ENCODE data around the gene FYCO1. TPM values are rescaled to one million over a fixed set of nuclear protein-coding genes. Genes with fewer than 3 reads are reported as not detected.
A peak's percentile ranks its signal among the peaks of the same experiment; 100 is the strongest.

Gene FYCO1
- total and polyA plus RNA-seq, 10 of the 15 experiments (the other 5 are each of a cell fraction or from before 2014, with no cell fraction given), result 1.5 to 8.4 (median 6.5) TPM

DNA sequence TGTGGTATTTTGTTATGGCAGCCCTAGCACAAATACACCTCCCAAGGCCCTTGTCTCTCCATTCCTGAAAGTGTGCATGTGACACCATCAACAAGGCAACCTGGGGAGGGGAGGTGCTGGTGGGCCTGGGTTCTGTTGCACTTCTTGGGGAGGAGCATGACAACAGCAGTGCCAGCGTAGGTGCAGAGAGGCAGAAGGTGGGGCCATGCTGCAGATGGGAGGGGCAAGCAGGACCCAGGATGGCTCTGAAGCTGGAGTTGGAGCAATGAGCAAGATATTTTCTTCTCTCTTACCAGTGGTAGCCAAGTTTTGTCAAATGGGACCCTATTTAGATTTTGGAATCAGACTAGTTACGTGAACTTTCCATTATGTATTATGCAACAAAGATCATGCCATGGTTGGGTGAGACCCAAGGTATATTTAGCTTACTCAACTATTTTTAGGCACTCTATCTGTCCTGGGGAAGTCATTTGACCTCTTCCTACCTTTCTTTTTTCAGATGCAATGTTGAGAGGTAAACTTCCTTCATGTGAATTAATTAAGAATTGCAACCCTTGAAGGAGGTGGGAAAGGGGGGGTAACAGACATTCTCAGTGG lies 3.4 kb downstream of the FYCO1 start:
- no peaks in the 10 kb centered on the region for H3K36me3 ChIP-seq (ENCODE audit: control insufficient read depth in 2 of 2, insufficient read depth in 2 of 2, low read length in 1 of 2)
- BruUV-seq (replicated peaks), result no TSS peak
- ChIA-PET CTCF (interaction anchor here (0.6 to 5.2 kb wide), 3 partner anchors 33 to 85 kb away, joined by 3 to 40 read pairs (median 23); no protein-coding TSS in a partner anchor), RAD21 (ENCODE audit: unreplicated experiment) (interaction anchor here (0.7 to 5.0 kb wide), 7 partner anchors 12 to 85 kb away, joined by 3 to 32 read pairs (median 6); no protein-coding TSS in a partner anchor), SMC1A (ENCODE audit: uncharacterized antibody, unreplicated experiment) (interaction anchor here (0.7 to 5.7 kb wide), 11 partner anchors 10 to 884 kb away, joined by 3 to 35 read pairs (median 4); no protein-coding TSS in a partner anchor), POLR2A (interaction anchor here (0.9 kb wide), 1 partner anchor 12 kb away, joined by 4 read pairs; no protein-coding TSS in a partner anchor)
- peak overlapping the region; percentile 84 for H3K4me2 ChIP-seq (ENCODE audit: control insufficient read depth, insufficient read depth)
- H3K79me2 ChIP-seq (ENCODE audit: control insufficient read depth, insufficient read depth, low read length), result peaks cover 16% of the 10 kb centered on the region
- ATAC-seq (no peak), FAIRE-seq (peak; percentile 18), DNase-seq (ENCODE audit: low read depth, low spot score) (no peak)
- H3K4me1 ChIP-seq (ENCODE audit: control insufficient read depth, insufficient read depth, low read length), result peaks cover 30% of the 10 kb centered on the region
- no peaks in the 10 kb centered on the region for H3K9me3 ChIP-seq (replicated peaks; ENCODE audit: control insufficient read depth, insufficient read depth, low read length)
- in situ Hi-C loops (cut with MboI) (no loop called here), intact Hi-C loops (cut with micrococcal nuclease; ENCODE audit: unreplicated experiment) (no loop called here)
- WGBS (ENCODE audit: insufficient coverage, insufficient replicate concordance, low lambda C conversion rate, missing lambda C conversion rate), result 43% methylated on average over 2 of the region's 2 CpGs
- H3K4me3 ChIP-seq, result peak overlapping the region; percentile 16; the same call in 1 of the 2 replicates
- H3K27ac ChIP-seq (ENCODE audit: control insufficient read depth, insufficient read depth), result peak overlapping the region; percentile 10; the same call in 1 of the 2 replicates
- H2AFZ ChIP-seq (ENCODE audit: control insufficient read depth, low read depth, low read length), result no peak overlapping the region
- no peak overlapping the region for H3K9ac ChIP-seq (ENCODE audit: control insufficient read depth, insufficient read depth, low read length)
- H4K20me1 ChIP-seq (ENCODE audit: control insufficient read depth, insufficient read depth), result no peaks in the 10 kb centered on the region
- H3K27me3 ChIP-seq (replicated peaks in 1 of 2; ENCODE audit: control insufficient read depth in 2 of 2, insufficient read depth in 2 of 2, low read length in 1 of 2), result no peaks in the 10 kb centered on the region
- peak; percentile 17; the same call in 1 of the 2 replicates for TF ChIP-seq FOXM1 (IDR thresholded peaks at IDR 0.05; ENCODE audit: low read depth, low read length)
- no peak for TF ChIP-seq MYC (IDR thresholded peaks at IDR 0.05; ENCODE audit: insufficient read depth, insufficient read length, insufficient replicate concordance, low read length, severe bottlenecking)
- TF ChIP-seq ZSCAN29 (IDR thresholded peaks at IDR 0.05), result no peak
- TF ChIP-seq MEF2A (IDR thresholded peaks at IDR 0.05; ENCODE audit: insufficient read depth, low read depth, low read length), result peak; percentile 60; the same call in 1 of the 2 replicates
- TF ChIP-seq CBX3 (IDR thresholded peaks at IDR 0.05; ENCODE audit: borderline replicate concordance, low read depth), result no peak
- TF ChIP-seq FOXK2 (IDR thresholded peaks at IDR 0.05), result no peak
- TF ChIP-seq ATF7 (IDR thresholded peaks at IDR 0.05; ENCODE audit: low read depth), result peak; percentile 43; the same call in 1 of the 2 replicates
- no peak for TF ChIP-seq PRDM15 (CRISPR knock-in tag; IDR thresholded peaks at IDR 0.05)
- TF ChIP-seq BACH1 (IDR thresholded peaks at IDR 0.05; ENCODE audit: borderline replicate concordance), result no peak
- TF ChIP-seq KAT2A (conservative IDR thresholded peaks at IDR 0.05; ENCODE audit: control insufficient read depth, low read depth, low read length), result no peak
- 0 out of 2 replicates have a peak, but pooled peaks have one; percentile 4 for TF ChIP-seq IKZF1 (conservative IDR thresholded peaks at IDR 0.05)
- no peak for TF ChIP-seq E4F1 (IDR thresholded peaks at IDR 0.05; ENCODE audit: borderline replicate concordance, partially characterized antibody)
- no peak for TF ChIP-seq SKIL (IDR thresholded peaks at IDR 0.05; ENCODE audit: low read depth, poor library complexity, severe bottlenecking)
- no peak for TF ChIP-seq RELA (IDR thresholded peaks at IDR 0.05; ENCODE audit: borderline replicate concordance, partially characterized antibody)

All from GM12878 (cell line).